GM19372 (cell line): ENCODE data around the gene TBC1D9.

Experiments used
- ATAC-seq: cut with Tn5 transposase; IDR thresholded peaks from one replicate; pipeline ENCODE4 v1.9.1; 2021; ENCODE audit warnings: mild to moderate bottlenecking, low read depth, moderate library complexity; ENCODE audit not compliant: unreplicated experiment

TBC1D9 gene

GRCh38 chr4:140726776-140727500, 29.2 kb downstream of the TBC1D9 start:
- ATAC-seq, result no peak

- ATAC-seq, result no peak
Measured at GRCh38 chr4:140725556-140725955, 30.6 kb downstream of the TBC1D9 start.

- ATAC-seq, result no peak
Measured at GRCh38 chr4:140724760-140725159, 31.4 kb downstream of the TBC1D9 start.

GRCh38 chr4:140720387-140721304, 35.5 kb downstream of the TBC1D9 start:
- ATAC-seq, result peak; percentile 65

- ATAC-seq, result no peak
Measured at GRCh38 chr4:140719686-140720085, 36.5 kb downstream of the TBC1D9 start.

DNA sequence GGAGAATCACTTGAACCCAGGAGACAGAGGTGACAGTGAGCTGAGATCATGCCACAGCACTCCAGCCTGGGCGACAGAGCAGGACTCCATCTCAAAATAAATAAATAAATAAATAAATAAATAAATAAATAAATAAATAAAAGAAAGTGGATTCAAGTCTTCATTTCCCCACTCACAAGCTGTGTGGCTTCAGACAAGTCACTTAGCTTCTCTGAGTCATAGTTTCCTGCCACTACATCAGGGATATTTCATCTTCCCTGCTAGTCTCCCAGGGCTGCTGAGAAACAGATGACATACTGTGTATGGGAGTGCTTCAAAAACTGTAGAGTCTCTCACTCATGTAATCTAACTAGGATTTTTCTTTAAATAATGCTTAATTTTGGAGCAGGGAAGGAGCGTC, 37.2 kb downstream of the TBC1D9 start:
- ATAC-seq, result no peak

GRCh38 chr4:140718241-140718952, 37.8 kb downstream of the TBC1D9 start:
- no peak for ATAC-seq

DNA sequence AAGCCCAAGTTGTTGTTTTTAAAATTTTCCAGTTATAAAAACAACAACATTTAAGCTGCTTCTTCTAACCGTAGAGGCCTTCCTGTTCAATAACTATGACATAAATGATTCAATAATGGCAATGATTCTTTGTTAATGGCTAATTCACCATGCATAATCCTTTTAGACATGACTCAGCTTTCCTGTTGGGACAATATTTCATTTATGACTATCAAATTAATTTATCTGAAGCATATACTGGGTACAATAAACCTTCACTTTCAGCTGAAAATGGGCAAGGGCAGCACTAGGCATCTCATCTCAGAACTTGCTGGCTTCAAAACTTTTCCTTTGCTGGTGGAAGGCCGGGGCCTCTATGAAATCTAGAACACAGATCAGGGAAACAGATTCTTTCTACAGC, 38.9 kb downstream of the TBC1D9 start:
- no peak for ATAC-seq

- no peak for ATAC-seq
Measured at GRCh38 chr4:140715119-140715518, 41.1 kb downstream of the TBC1D9 start.

DNA sequence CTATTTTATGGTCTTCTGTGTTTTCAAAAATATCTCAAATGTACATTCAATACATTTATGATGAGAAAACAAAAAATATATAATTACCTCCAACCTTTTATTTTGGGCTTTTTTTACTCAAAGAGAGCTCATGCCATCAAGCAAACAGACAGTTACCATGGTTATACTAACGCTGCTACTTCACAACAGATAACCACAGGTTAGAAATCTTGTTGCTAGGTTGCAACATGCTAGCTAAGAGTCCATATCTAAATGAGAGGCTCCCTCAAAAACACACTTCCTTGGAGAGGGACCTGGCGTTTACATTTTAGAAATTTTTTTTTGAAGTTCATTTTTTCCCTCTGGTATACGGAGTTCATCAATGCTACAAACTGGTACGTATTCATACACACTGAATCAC, 44.3 kb downstream of the TBC1D9 start:
- no peak for ATAC-seq

GRCh38 chr4:140710908-140711622, 45.1 kb downstream of the TBC1D9 start:
- ATAC-seq, result no peak

DNA sequence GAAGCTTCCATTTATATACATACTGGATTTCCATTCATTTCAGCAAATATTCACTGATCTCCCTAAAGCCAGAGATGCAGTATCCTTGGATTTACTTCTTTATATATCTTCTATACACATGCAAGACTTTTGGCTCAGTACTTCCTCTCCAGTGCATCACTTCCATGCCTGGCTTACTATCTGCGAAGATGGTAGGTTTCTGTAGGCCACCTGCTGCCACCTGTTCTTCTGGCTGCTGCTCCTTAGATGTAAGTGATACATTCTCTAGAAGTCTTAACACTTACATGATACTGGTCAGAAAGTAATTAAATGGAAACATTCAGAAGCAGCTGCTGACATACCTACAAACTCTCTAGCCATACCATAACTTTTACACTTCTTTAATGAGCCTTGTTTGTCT, 48.9 kb downstream of the TBC1D9 start:
- ATAC-seq, result no peak

DNA sequence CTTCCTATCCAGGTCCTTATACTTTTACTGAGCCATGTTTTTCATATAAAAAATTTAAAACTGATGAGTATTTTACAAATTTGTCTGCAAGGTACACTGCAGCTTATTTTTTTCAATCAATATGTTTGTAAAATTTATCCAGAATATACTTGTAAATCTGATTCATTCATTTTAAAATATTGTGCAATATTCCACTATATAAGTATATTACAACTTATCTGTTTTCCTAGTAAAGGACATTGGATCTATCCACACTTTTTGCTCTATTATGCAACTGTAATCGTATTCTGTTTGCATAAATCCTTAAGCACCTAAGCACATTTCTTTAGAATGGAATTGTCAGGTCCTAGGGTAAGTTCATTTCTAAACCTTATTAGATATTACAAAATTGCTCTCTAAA, 49.5 kb downstream of the TBC1D9 start:
- ATAC-seq, result no peak

GRCh38 chr4:140706276-140706625, 49.9 kb downstream of the TBC1D9 start:
- ATAC-seq, result no peak

GRCh38 chr4:140705625-140706275, 50.4 kb downstream of the TBC1D9 start:
- no peak for ATAC-seq

DNA sequence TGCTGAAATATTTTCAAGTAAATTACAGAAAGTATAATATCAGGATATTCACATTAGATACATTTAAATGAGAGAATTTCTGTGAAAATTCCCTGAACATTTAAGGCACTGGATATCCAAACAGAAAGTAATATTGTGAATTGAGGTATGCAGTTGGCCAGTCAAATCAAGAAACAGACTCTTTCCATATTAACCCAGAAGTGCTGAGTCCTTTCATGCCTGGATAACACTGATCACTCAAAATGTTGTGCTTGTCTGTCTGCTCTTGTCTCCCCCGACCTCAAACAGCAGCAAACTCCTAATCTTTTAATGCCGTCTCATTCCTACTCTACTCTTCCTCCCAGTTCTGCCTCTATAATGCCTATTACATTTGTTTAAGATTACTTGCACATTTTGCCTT, 51.2 kb downstream of the TBC1D9 start:
- no peak for ATAC-seq

- no peak for ATAC-seq
Measured at GRCh38 chr4:140704392-140704960, 51.7 kb downstream of the TBC1D9 start.

DNA sequence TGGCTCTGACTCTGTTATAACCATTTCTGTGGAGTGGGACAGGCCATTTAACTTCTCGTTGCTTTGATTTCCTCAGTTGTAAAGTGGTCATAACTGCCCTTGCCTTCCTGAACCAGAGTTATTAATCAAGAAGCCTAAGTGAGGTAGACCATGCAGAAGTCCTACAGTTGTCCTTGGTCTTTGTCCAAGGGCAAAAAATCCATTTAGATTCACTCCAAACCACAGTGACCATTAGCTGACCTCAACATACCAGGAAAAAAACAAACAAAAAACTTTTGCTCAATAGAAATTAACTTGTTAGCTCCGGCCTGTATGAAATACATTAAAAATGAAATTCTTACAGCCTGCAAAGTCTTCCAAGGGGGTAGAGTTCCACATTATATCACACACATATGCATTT, 52.7 kb downstream of the TBC1D9 start:
- ATAC-seq, result no peak

DNA sequence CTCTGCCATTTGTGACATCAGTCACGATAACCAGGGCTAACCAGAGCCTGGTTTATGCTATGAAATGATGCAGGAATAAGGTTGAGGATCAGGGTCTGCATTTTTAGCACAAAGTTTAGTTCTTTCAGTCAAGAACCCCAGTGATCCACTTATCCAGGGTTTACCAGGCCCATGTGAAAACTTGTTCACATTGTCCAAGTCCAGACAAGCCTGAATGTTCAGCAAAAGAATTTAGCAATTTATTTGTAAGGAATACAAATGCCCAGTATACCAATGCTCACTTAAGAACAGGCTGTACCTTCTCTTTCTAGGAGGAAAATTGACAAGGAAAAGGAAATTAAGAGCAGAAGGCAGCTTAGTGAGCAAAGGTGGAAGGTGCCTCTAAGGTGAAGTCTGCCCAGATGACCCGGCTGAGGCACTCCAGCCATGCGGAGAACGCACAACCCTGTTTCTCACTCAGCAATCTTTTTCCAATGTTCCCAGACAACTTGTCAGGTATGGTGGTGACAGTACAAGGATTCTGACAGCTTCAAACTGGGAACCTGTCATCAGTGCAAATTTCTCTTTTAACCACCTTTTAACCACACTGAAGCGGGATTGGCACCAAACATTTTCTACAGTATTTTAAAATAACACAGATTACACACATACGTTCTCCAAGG, 54.0 kb downstream of the TBC1D9 start:
- no peak for ATAC-seq
